GM21423 (cell line): ENCODE data around the gene LRPAP1.
"Not testable (repeated sequence)": the region's sequence is repeated elsewhere in the genome, so short reads cannot be mapped to it uniquely, and the experiment has no call there.

Experiments used
- ATAC-seq: cut with Tn5 transposase; IDR thresholded peaks from one replicate; pipeline ENCODE4 v1.9.1; 2021; ENCODE audit warnings: mild to moderate bottlenecking, moderate library complexity; ENCODE audit not compliant: unreplicated experiment

Gene LRPAP1

GRCh38 chr4:3531879-3532750 lies at the start of gene LRPAP1:
TSS of gene LRPAP1 (minus strand) at chr4:3532422. CDS start at chr4:3532412, 10 bp downstream.
- peak; percentile 74 for ATAC-seq

GRCh38 chr4:3581334-3582090 lies 49.3 kb upstream of the LRPAP1 start:
- ATAC-seq: not testable (repeated sequence)

- not testable (repeated sequence) for ATAC-seq
These were observed 48.6 kb upstream of the LRPAP1 start for GRCh38 chr4:3580859-3581258.

- ATAC-seq: not testable (repeated sequence)
These were observed 46.4 kb upstream of the LRPAP1 start for GRCh38 chr4:3578527-3579144.

- not testable (repeated sequence) for ATAC-seq
These were observed 45.8 kb upstream of the LRPAP1 start for GRCh38 chr4:3578052-3578451.

GRCh38 chr4:3577208-3577892 lies 45.1 kb upstream of the LRPAP1 start:
- ATAC-seq: not testable (repeated sequence)

- not testable (repeated sequence) for ATAC-seq
These were observed 44.4 kb upstream of the LRPAP1 start for GRCh38 chr4:3576533-3577207.

- ATAC-seq: not testable (repeated sequence)
These were observed 43.5 kb upstream of the LRPAP1 start for GRCh38 chr4:3575426-3576369.

GRCh38 chr4:3574865-3575264 lies 42.6 kb upstream of the LRPAP1 start:
- not testable (repeated sequence) for ATAC-seq

- not testable (repeated sequence) for ATAC-seq
These were observed 42.1 kb upstream of the LRPAP1 start for GRCh38 chr4:3574346-3574745.

- no peak for ATAC-seq
These were observed 40.9 kb upstream of the LRPAP1 start for GRCh38 chr4:3573131-3573530.

- ATAC-seq: no peak
These were observed 40.1 kb upstream of the LRPAP1 start for GRCh38 chr4:3572363-3572762.

- no peak for ATAC-seq
These were observed 39.7 kb upstream of the LRPAP1 start for GRCh38 chr4:3571921-3572320.

- not testable (repeated sequence) for ATAC-seq
These were observed 38.7 kb upstream of the LRPAP1 start for GRCh38 chr4:3570923-3571322.

GRCh38 chr4:3569611-3570010 lies 37.4 kb upstream of the LRPAP1 start:
- ATAC-seq: not testable (repeated sequence)

- ATAC-seq: not testable (repeated sequence)
These were observed 34.5 kb upstream of the LRPAP1 start for GRCh38 chr4:3566701-3567100.

GRCh38 chr4:3566301-3566700 lies 34.1 kb upstream of the LRPAP1 start:
- not testable (repeated sequence) for ATAC-seq

GRCh38 chr4:3564948-3565347 lies 32.7 kb upstream of the LRPAP1 start:
- ATAC-seq: not testable (repeated sequence)

- no peak for ATAC-seq
These were observed 31.2 kb upstream of the LRPAP1 start for GRCh38 chr4:3563403-3563802.
